ENCODE measurements around the gene EDDM3A.
"Not testable (repeated sequence)": the region's sequence is repeated elsewhere in the genome, so short reads cannot be mapped to it uniquely, and the experiment has no call there.

Gene EDDM3A

GRCh38 chr14:20733684-20734429 lies 11.8 kb upstream of the EDDM3A start:
- DNase-seq: no peak

GRCh38 chr14:20734430-20734806 lies 11.3 kb upstream of the EDDM3A start:
- DNase-seq: no peak

GRCh38 chr14:20738292-20738691 lies 7.4 kb upstream of the EDDM3A start:
- not testable (repeated sequence) for DNase-seq

- DNase-seq: no peak
These were observed 3.6 kb upstream of the EDDM3A start for GRCh38 chr14:20742132-20742531.

GRCh38 chr14:20743556-20743955 lies 2.1 kb upstream of the EDDM3A start:
- DNase-seq: no peak

GRCh38 chr14:20746566-20746965 lies 879 bp downstream of the EDDM3A start:
- no peak for DNase-seq

GRCh38 chr14:20748439-20748838 lies 2.8 kb downstream of the EDDM3A start:
- DNase-seq: no peak

- DNase-seq: no peak
These were observed 4.5 kb downstream of the EDDM3A start for GRCh38 chr14:20750194-20750593.

GRCh38 chr14:20751963-20752562 lies 6.4 kb downstream of the EDDM3A start:
- no peak for DNase-seq

GRCh38 chr14:20754308-20754707 lies 8.6 kb downstream of the EDDM3A start:
- DNase-seq: no peak

GRCh38 chr14:20755037-20755436 lies 9.3 kb downstream of the EDDM3A start:
- DNase-seq: no peak

GRCh38 chr14:20757965-20758364 lies 12.3 kb downstream of the EDDM3A start:
- DNase-seq: peak; percentile 28

- DNase-seq: not testable (repeated sequence)
These were observed 13.8 kb downstream of the EDDM3A start for GRCh38 chr14:20759465-20759864.

GRCh38 chr14:20760950-20761349 lies 15.3 kb downstream of the EDDM3A start:
- no peak for DNase-seq

GRCh38 chr14:20768593-20768892 lies 22.9 kb downstream of the EDDM3A start:
- DNase-seq: no peak

- peak; percentile 13 for DNase-seq
These were observed 23.7 kb downstream of the EDDM3A start for GRCh38 chr14:20769421-20769820.

- no peak for DNase-seq
These were observed 27.0 kb downstream of the EDDM3A start for GRCh38 chr14:20772650-20773049.

GRCh38 chr14:20774258-20774824 lies 28.7 kb downstream of the EDDM3A start:
- DNase-seq: peak; percentile 27

- no peak for DNase-seq
These were observed 29.4 kb downstream of the EDDM3A start for GRCh38 chr14:20775043-20775442.

- DNase-seq: peak; percentile 17
These were observed 30.2 kb downstream of the EDDM3A start for GRCh38 chr14:20775901-20776300.

- DNase-seq: no peak
These were observed 36.1 kb downstream of the EDDM3A start for GRCh38 chr14:20781803-20782202.

- peak; percentile 82 for DNase-seq
These were observed 36.7 kb downstream of the EDDM3A start for GRCh38 chr14:20782280-20782890.

- no peak for DNase-seq
These were observed 41.3 kb downstream of the EDDM3A start for GRCh38 chr14:20787025-20787424.

GRCh38 chr14:20789230-20789813 lies 43.6 kb downstream of the EDDM3A start:
- DNase-seq: no peak

Measured in MV-4-11 (cell line).